ENCODE measurements around the gene NLRC5.
"Not testable (repeated sequence)": the region's sequence is repeated elsewhere in the genome, so short reads cannot be mapped to it uniquely, and the experiment has no call there.

The NLRC5 gene

DNA sequence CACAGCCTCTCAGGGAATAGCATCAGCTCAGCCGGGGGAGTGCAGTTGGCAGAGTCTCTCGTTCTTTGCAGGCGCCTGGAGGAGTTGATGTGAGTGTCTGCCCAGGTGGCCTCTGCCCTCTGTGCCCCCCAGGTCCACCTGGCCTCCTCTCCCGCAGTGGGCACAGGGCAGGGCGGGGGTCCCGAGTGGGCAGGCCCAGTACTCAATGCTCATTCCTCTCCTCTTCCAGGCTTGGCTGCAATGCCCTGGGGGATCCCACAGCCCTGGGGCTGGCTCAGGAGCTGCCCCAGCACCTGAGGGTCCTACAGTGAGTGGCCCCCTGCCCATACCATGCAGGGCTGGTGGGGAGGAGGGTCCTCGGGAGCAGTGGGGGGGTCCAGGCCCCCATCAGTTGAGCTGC is 88.4 kb downstream of the NLRC5 start:
- DNase-seq (ENCODE audit: low read depth) = no peak

DNA sequence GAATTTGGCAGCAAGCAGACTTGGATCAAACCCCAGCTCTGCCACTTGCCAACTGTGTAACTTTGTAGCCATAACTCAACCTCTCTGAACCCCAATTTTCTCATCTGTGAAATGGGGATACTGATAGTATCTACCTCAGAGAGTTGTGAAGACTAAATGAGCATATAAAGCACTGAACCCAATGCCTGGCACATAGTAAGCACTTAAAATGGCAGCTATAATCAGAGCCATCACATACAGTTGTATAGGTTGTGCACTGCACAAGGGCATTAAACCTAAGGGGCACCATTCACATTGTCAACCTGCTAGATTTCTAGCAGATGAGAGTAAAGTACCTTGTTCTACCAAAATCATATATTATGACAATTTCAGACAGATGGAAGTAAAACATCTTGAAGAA is 92.4 kb downstream of the NLRC5 start:
- no peak for DNase-seq (ENCODE audit: low read depth)

DNA sequence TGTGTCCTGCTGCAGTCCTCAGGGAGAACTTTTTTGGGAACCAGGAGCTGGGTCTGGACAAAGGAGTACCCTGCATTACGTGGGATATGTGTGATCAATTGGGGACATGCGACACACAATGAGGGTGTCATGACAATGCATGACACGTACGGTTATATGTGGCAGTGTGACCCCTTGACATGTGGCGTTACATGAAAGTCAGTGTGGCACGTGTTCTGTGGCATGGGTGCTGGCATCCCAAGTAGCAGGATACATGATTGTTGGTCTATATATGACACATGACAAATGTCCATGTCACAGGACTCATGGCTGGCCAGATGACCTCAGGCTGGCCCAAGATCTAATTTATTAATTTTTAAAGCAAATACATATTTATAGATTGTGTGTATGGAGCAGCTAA is 93.3 kb downstream of the NLRC5 start:
- no peak for DNase-seq (ENCODE audit: low read depth)

GRCh38 chr16:57083485-57084126 is 94.2 kb downstream of the NLRC5 start:
- no peak for DNase-seq (ENCODE audit: low read depth)

DNA sequence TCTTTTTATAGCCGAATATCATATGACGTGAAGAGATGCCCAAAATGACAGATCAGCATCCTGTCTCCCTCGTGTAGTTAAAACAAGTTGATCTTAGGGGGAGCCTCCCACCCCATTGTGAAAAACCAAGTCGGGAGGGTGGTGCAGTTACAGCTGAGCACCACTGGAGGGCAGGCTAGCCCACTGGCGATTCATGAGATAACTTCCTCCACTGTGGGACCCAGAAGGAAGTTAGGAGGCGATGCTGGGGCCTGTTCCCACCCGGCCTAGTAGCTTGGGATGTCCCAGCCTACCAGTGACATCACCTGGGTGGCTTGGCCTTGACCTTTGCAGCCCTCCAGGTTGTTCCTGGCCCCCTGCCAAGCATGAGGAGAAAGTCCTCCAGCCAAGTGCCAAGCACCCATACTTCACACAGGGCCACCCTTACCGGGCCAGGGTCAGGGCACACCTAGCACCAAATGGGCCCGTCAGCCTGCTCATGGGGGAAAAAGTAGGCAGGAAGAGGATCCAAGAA is 95.0 kb downstream of the NLRC5 start:
- DNase-seq (ENCODE audit: low read depth) = peak; percentile 48

DNA sequence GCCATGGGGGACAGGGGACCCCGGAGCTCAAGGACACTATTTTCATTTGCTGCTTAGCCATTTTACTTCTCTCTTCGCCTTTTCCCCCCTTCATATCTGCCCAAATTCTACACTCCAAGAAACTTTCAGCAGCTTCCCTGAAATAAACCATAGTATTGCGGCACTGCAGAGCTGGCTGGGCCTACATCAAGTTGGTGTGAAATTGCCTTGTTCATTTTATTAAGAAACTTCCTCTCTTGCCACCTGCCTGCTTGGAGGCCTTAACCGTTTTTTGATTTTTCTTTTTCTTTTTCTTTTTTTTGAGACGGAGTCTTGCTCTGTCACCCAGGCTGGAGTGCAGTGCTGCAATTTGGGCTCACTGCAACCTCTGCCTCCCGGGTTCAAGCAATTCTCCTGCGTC is 95.6 kb downstream of the NLRC5 start:
- no peak for DNase-seq (ENCODE audit: low read depth)

DNA sequence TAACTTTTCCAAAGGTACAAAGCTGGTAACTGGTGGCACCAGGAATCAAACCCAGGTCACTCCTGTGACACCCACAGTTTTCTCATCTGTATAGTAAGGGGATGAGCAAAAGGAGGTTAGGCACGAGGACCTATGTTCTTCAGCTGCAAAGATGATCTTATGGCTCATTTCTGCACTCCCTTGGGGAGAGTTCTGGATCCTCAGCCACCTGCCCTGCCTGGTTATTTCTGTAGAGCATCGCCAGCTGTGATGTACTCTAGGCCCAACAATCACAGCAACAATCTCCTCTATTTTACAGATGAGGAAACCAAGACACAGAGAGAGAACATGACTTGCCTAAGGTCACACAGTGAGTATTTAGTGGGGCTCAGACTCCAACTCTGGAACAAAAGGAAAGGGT is 97.6 kb downstream of the NLRC5 start:
- no peak for DNase-seq (ENCODE audit: low read depth)

DNA sequence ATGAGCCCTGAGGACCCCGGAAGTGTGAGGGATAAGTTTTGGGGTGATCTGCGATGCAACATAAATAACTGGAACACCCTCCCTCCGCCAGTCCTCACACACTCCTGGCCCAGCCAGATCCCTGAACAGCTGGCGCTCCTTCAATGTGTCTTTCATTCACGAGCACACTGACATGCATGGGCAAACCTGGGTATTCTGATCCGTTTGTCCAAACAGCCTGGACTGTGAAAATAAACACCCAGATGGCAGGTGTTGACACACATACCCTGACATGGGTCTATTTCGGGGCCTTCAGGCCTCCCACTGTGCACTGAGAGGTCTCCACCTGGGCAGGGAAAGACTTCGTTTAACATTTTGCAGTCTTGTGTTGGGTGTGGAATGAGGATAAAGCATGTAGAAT is 100.0 kb downstream of the NLRC5 start:
- DNase-seq (ENCODE audit: low read depth) = no peak

DNA sequence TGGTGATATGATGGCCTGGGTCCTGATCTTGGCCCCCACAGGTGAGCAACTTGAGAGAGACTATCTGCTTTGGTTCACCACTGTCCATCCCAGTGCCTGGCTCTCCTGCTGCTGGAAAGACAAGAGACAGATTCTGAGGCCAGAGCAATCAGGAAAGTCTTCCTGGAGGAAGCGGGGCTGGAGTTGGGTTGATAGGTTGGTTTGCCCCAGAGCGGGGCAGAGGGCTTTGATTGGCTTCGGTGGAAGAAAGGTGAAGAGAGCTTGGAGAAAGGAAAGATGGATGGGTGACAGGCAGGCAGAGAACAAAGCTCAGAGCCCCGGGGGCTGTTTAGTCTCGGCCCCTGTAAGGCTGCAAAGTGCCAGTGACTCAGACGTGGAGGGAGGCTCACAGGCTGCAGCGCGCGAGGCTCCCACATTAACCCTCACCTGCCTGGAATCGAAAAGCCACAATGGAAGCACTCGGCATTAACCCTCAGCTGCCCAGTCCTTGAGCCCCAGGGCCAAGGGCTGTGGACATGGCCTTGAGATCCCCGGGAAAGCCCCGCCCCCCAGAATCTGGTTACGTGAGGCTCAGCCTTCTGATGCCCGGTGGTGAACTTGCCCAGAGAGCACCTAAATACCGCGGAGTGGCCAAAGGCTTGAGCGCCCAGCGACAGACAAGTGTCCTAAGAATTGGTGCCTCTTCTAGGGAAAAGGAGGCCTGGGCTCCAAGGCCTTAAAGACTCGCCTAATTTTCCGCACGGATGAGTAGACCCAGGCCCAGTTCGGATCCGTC is 102.0 kb downstream of the NLRC5 start:
- DNase-seq (ENCODE audit: low read depth) = no peak

GRCh38 chr16:57091975-57092785 is 102.8 kb downstream of the NLRC5 start, which contains the start of gene CPNE2:
TSS of gene CPNE2 (plus strand) at chr16:57092583. CDS start at chr16:57110743, 18,160 bp downstream.
- peak; percentile 38 for DNase-seq (ENCODE audit: low read depth)

- DNase-seq (ENCODE audit: low read depth) = no peak
Observed at GRCh38 chr16:57092786-57093411, 103.5 kb downstream of the NLRC5 start.

DNA sequence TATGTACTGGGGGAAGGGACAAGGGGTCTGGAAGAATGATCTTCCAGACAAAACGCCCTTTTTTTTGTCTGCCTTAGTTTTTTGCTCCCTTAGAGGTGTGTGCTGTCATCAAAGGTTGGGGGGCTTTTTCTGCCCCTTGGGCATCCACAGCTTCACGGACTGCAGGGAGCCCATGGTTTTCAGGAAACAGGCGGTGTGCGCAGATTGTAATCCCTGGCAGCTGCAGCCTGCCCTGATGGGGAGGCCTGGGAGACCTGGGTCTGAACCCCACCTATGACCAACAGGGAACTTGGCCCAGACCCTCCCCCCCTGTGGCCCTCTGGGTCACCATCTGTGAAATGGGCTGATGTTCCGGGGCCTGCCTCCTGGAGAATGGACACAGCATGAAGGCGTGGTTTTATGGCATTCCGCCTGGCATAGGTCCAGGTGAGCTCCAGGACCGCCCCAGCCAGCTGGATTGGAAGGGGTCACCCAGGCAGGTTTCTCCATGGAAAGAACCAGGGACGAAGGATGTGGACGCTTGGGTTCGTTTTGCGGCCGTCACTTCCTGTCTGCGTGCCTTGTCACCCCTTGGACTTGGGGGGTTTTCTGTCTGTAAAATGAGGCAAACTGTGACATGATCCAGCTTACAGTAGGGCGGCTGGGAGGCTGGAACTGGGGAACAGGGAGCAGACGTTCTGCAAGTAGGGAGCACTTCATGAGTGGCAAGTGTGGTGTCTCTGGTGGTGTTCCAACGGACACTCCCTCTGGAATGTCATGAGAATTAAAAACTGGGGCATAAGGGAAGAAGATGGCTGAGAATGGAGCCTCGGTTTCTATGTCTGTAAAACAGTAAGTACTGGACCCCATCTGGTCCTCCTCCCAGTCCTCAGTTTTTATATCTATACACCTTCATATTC is 104.6 kb downstream of the NLRC5 start:
- DNase-seq (ENCODE audit: low read depth) = no peak

GRCh38 chr16:57094911-57095310 is 105.6 kb downstream of the NLRC5 start:
- no peak for DNase-seq (ENCODE audit: low read depth)

- DNase-seq (ENCODE audit: low read depth) = no peak
Observed at GRCh38 chr16:57096192-57096591, 106.8 kb downstream of the NLRC5 start.

DNA sequence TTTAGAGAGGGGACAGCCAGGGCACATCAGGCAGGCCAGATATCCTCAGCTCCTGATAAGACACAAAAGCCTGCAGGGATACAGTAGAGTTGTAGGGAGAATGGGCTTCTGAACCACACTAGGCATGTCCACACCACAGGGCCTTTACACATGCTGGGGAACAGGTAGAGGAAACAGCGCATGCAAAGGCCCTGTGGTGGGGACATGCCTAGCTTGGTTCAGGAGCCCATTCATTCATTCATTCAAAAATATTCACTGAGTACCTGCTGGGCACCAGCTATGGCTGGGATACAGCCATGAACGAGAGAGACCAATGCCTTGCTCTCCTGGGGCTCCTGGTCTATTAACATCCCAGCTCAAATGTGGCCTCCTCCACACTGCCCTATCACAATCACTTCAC is 107.4 kb downstream of the NLRC5 start:
- no peak for DNase-seq (ENCODE audit: low read depth)

DNA sequence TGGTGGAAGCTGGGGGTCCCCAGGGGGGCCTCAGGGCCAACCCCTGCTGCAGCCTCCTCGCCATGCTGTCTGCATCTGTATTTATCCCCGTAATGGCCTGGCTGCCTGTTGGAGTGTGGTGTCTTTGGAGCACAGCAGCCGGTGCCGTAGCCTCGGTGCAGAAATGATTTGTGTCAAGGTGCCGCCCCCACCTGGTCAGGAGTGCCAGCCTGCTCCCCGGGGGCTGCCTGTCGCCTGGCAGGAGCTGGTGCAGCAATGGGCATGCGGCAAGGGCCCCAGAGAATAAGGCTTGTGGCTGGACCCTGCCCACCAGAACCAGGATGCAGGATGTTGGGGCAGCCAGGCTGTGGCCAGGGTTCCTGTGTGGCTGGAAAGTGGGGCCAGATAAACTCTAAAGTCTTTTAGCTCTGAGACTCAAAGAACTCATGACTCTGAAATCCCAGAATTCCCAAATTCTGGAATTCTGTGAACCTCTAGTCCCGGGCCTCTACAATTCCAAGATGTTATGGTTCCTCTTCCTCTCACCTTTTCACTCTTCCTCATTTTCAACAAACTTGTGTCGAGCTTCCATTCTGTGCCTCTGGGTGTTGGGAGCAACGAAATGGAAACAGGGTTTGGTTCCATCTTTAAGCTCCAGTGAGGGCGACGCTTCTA is 109.0 kb downstream of the NLRC5 start:
- no peak for DNase-seq (ENCODE audit: low read depth)

DNA sequence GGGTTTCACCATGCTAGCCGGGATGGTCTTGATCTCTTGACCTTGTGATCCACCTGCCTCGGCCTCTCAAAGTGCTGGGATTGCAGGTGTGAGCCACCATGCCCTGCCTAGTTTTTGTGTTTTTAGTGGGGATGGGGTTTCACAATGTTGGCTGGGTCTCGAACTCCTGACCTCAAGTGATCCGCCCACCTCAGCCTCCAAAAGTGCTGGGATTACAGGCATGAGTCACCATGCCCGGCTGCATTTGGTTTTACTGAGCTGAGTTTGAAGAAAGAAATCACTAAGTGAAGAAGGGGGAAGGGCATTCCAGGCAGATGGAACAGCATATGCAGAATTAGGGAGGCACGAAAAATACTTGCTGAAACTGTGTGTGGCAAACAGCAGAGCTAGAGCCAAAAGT is 110.6 kb downstream of the NLRC5 start:
- DNase-seq (ENCODE audit: low read depth) = not testable (repeated sequence)

DNA sequence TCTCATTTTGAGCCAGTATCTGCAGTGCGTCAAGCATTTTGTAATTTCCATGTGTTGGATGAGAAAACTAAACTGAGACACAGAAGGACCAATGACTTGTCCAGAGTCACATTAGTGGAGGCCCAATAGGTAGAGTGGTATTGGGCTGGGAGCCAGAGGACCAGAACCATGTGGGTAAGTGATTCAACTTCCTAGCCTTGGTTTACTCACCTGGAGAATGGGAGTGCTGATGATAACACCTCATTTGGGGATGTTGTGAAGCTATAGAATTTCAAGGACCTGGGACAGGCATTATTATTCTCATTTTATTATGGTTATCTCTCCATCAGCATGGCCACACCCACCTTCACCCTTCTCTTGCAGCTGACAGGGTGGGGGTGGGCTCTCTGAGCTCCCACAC is 111.1 kb downstream of the NLRC5 start:
- DNase-seq (ENCODE audit: low read depth) = no peak

DNA sequence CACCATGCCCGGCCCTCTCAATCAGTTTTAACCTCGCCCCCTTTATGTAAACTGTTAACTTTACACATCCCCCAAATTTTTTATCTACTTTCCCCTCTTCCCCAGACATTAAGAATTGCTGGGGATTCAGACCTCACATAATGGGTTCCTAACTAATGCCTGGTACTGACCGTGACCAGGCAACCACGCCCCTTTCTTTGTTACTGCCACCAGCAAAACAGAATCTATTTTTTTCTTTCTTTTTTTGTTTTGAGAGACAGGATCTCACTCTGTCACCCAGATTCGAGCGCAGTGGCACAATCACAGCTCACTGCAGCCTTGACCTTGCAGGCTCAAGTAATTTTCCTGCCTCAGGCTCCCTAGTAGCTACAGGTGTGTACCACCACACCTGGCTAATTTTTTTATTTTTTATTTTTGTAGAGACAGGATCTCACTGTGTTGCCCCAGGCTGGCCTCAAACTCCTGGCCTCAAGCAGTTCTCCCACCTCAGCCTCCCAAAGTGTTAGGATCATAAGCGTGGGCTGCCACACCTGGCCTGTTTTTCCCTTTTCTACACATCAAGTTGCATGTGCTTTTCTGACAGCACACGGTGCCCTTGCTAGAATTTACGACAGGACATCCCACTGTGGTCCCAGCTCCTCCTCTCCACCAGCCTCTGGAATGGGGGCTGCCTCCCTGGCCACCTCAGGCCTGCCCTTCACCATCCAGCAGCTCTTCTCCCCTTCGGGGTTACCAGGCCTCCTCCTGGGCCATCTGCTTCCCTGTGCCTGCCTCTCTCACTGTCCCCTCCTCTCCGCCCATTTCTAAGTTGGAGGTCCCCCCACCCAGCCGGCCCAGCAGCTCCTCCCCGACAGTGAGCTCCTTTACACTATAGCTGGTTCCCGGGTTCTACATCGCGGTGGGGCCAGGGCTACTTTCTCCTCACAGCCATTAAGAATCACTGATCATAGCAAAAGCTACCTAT is 113.8 kb downstream of the NLRC5 start:
- DNase-seq (ENCODE audit: low read depth) = no peak
